ENCODE results near the gene FAM181A. TPM values are rescaled to one million over a fixed set of nuclear protein-coding genes. Genes with fewer than 3 reads are reported as not detected.

The FAM181A gene
- total RNA-seq, 1 donor from 2014 or later: not detected

GRCh38 chr14:93970585-93970964 is 43.4 kb downstream of the FAM181A start:
- Histone ChIP-seq H3K4me3 (ENCODE audit: low read depth, low read length) (no peak overlapping the region), H3K27me3 (ENCODE audit: control insufficient read depth, insufficient read depth, low read length) (no peaks in the 10 kb centered on the region), H3K36me3 (ENCODE audit: control insufficient read depth, insufficient read depth, low read length) (no peaks in the 10 kb centered on the region)
- DNase-seq (ENCODE audit: low read depth) (peak; percentile 36), FAIRE-seq (no peak)
- TF ChIP-seq CTCF (IDR thresholded peaks at IDR 0.05; ENCODE audit: insufficient read depth, low read length, severe bottlenecking): peak; percentile 58

GRCh38 chr14:93970965-93971634 is 44.0 kb downstream of the FAM181A start:
- DNase-seq (ENCODE audit: low read depth) (no peak), FAIRE-seq (no peak)
- Histone ChIP-seq H3K27me3 (ENCODE audit: control insufficient read depth, insufficient read depth, low read length) (no peaks in the 10 kb centered on the region), H3K36me3 (ENCODE audit: control insufficient read depth, insufficient read depth, low read length) (no peaks in the 10 kb centered on the region), H3K4me3 (ENCODE audit: low read depth, low read length) (no peak overlapping the region)
- no peak for TF ChIP-seq CTCF (IDR thresholded peaks at IDR 0.05; ENCODE audit: insufficient read depth, low read length, severe bottlenecking)

GRCh38 chr14:93971635-93972027 is 44.5 kb downstream of the FAM181A start:
- DNase-seq (ENCODE audit: low read depth) (no peak), FAIRE-seq (no peak)
- no peak for TF ChIP-seq CTCF (IDR thresholded peaks at IDR 0.05; ENCODE audit: insufficient read depth, low read length, severe bottlenecking)
- H3K36me3 ChIP-seq (ENCODE audit: control insufficient read depth, insufficient read depth, low read length): no peaks in the 10 kb centered on the region
- no peak overlapping the region for H3K4me3 ChIP-seq (ENCODE audit: low read depth, low read length)
- no peaks in the 10 kb centered on the region for H3K27me3 ChIP-seq (ENCODE audit: control insufficient read depth, insufficient read depth, low read length)

GRCh38 chr14:93972618-93973205 is 45.6 kb downstream of the FAM181A start:
- no peak overlapping the region for H3K4me3 ChIP-seq (ENCODE audit: low read depth, low read length)
- FAIRE-seq (no peak), DNase-seq (ENCODE audit: low read depth) (no peak)
- H3K27me3 ChIP-seq (ENCODE audit: control insufficient read depth, insufficient read depth, low read length): no peaks in the 10 kb centered on the region
- TF ChIP-seq CTCF (IDR thresholded peaks at IDR 0.05; ENCODE audit: insufficient read depth, low read length, severe bottlenecking): no peak
- H3K36me3 ChIP-seq (ENCODE audit: control insufficient read depth, insufficient read depth, low read length): no peaks in the 10 kb centered on the region

- Histone ChIP-seq H3K36me3 (ENCODE audit: control insufficient read depth, insufficient read depth, low read length) (no peaks in the 10 kb centered on the region), H3K4me3 (ENCODE audit: low read depth, low read length) (no peak overlapping the region), H3K27me3 (ENCODE audit: control insufficient read depth, insufficient read depth, low read length) (no peaks in the 10 kb centered on the region)
- no peak for FAIRE-seq
- TF ChIP-seq CTCF (IDR thresholded peaks at IDR 0.05; ENCODE audit: insufficient read depth, low read length, severe bottlenecking): no peak
- DNase-seq (ENCODE audit: low read depth): no peak
Observed at GRCh38 chr14:93973607-93974006, 46.5 kb downstream of the FAM181A start.

- Histone ChIP-seq H3K4me3 (ENCODE audit: low read depth, low read length) (no peak overlapping the region), H3K36me3 (ENCODE audit: control insufficient read depth, insufficient read depth, low read length) (no peaks in the 10 kb centered on the region), H3K27me3 (ENCODE audit: control insufficient read depth, insufficient read depth, low read length) (no peaks in the 10 kb centered on the region)
- no peak for TF ChIP-seq CTCF (IDR thresholded peaks at IDR 0.05; ENCODE audit: insufficient read depth, low read length, severe bottlenecking)
- no peak for DNase-seq (ENCODE audit: low read depth)
- FAIRE-seq: no peak
Observed at GRCh38 chr14:93974299-93974698, 47.2 kb downstream of the FAM181A start.
